Measurements from ENCODE around the gene RAG1.

RAG1 gene

GRCh38 chr11:36590513-36590912, 22.7 kb downstream of the RAG1 start:
- DNase-seq (ENCODE audit: low read depth in 2 of 2), result no peak

GRCh38 chr11:36591433-36591832, 23.6 kb downstream of the RAG1 start:
- no peak for DNase-seq (ENCODE audit: low read depth in 2 of 2)

- peak in 1 of 2 donors; percentile 18 for DNase-seq (ENCODE audit: low read depth in 2 of 2)
Observed at GRCh38 chr11:36594316-36594989, 26.6 kb downstream of the RAG1 start, which contains the start of gene IFTAP. IFTAP (plus strand) TSS chr11:36594502; CDS start chr11:36610104, 15,602 bp downstream.

GRCh38 chr11:36596880-36597279, 29.1 kb downstream of the RAG1 start:
- no peak for DNase-seq (ENCODE audit: low read depth in 2 of 2)

- DNase-seq (ENCODE audit: low read depth in 2 of 2), result no peak
Observed at GRCh38 chr11:36598051-36598450, 30.2 kb downstream of the RAG1 start, which contains the start of gene RAG2. RAG2 (minus strand) TSS chr11:36598236; CDS start chr11:36594168, 4,068 bp downstream.

- DNase-seq (ENCODE audit: low read depth in 2 of 2), result no peak
Observed at GRCh38 chr11:36600180-36600579, 32.4 kb downstream of the RAG1 start.

GRCh38 chr11:36601155-36601554, 33.3 kb downstream of the RAG1 start:
- DNase-seq (ENCODE audit: low read depth in 2 of 2), result no peak

GRCh38 chr11:36602135-36602534, 34.3 kb downstream of the RAG1 start:
- no peak for DNase-seq (ENCODE audit: low read depth in 2 of 2)

GRCh38 chr11:36605221-36606216, 37.7 kb downstream of the RAG1 start:
- no peak for DNase-seq (ENCODE audit: low read depth in 2 of 2)

GRCh38 chr11:36608491-36609199, 40.8 kb downstream of the RAG1 start:
- DNase-seq (ENCODE audit: low read depth in 2 of 2), result no peak

GRCh38 chr11:36609383-36609782, 41.6 kb downstream of the RAG1 start:
- DNase-seq (ENCODE audit: low read depth in 2 of 2), result no peak

- DNase-seq (ENCODE audit: low read depth in 2 of 2), result no peak
Observed at GRCh38 chr11:36615826-36616225, 48.0 kb downstream of the RAG1 start.

- DNase-seq (ENCODE audit: low read depth in 2 of 2), result no peak
Observed at GRCh38 chr11:36617543-36618362, 49.9 kb downstream of the RAG1 start.

GRCh38 chr11:36618363-36619047, 50.7 kb downstream of the RAG1 start:
- no peak for DNase-seq (ENCODE audit: low read depth in 2 of 2)

- DNase-seq (ENCODE audit: low read depth in 2 of 2), result no peak
Observed at GRCh38 chr11:36619502-36619901, 51.7 kb downstream of the RAG1 start.

GRCh38 chr11:36620246-36620645, 52.4 kb downstream of the RAG1 start:
- DNase-seq (ENCODE audit: low read depth in 2 of 2), result no peak

- DNase-seq (ENCODE audit: low read depth in 2 of 2), result no peak
Observed at GRCh38 chr11:36622431-36623136, 54.8 kb downstream of the RAG1 start.

GRCh38 chr11:36623494-36623893, 55.7 kb downstream of the RAG1 start:
- DNase-seq (ENCODE audit: low read depth in 2 of 2), result no peak

GRCh38 chr11:36627006-36627405, 59.2 kb downstream of the RAG1 start:
- no peak for DNase-seq (ENCODE audit: low read depth in 2 of 2)

- DNase-seq (ENCODE audit: low read depth in 2 of 2), result no peak
Observed at GRCh38 chr11:36627471-36627870, 59.7 kb downstream of the RAG1 start.

Data from stimulated activated CD4-positive, alpha-beta T cell treated with anti-CD3 and anti-CD28 coated beads, Interleukin-4, amount 100 ng/mL, for 48 hours (primary cell).